ENCODE data around the gene XKR8. TPM values are rescaled to one million over a fixed set of nuclear protein-coding genes. Genes with fewer than 3 reads are reported as not detected.
A peak's percentile ranks its signal among the peaks of the same experiment; 100 is the strongest.

Gene XKR8
- total RNA-seq, 2 experiments from 2014 or later = 4.1 to 4.4 TPM

DNA sequence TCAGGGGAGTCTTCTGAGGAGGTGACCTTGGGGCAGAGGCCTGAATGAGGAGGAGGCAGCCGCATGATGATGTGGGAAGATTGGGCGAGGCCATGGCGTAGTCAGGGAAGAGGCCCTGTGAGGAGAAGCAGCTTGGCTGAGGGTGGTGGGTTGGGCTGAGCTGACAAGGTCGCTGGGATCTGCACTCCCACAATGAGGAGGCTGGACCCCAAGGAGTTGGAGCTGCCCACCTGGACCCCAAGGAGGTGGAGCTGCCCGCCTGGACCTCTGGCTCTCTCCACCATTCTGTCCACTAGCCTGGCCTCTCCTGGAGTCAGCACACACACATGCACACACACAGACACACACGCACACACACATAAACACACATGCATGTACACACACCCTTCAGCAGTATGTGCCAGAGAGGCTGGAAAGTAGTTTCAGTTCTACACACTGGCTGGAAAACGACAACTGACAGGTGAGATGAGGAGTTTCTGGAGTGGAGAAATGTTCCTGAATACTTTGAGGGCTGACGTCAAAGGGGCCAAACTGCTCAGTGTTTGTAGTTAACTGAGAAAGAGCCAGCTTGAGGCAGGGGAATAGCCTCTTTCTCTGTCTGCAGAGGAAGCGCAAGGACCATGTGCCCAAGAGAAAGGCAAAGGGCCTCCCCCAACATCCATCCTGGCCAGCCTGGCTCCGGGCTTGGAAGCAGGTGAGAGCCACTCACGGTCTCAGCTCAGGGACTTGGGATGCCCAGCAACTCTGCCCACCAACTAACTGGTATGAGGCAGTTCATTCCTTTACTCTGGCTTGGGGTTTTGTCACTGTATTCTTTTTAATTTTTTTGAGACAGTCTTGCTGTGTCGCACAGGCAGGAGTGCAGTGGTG is 17.9 kb upstream of the XKR8 start:
- Mint-ChIP-seq H3K27me3 (no peaks in the 10 kb centered on the region), H3K4me1 (peaks cover 18% of the 10 kb centered on the region), H3K27ac (no peak overlapping the region), H3K4me3 (no peak overlapping the region), H3K36me3 (no peaks in the 10 kb centered on the region), H3K9me3 (no peaks in the 10 kb centered on the region)
- DNase-seq = no peak

- H3K27ac Mint-ChIP-seq = no peak overlapping the region
- no peak for DNase-seq
- H3K9me3 Mint-ChIP-seq = no peaks in the 10 kb centered on the region
- no peak overlapping the region for H3K4me3 Mint-ChIP-seq
- peaks cover 14% of the 10 kb centered on the region for H3K4me1 Mint-ChIP-seq
- H3K36me3 Mint-ChIP-seq = no peaks in the 10 kb centered on the region
- no peaks in the 10 kb centered on the region for H3K27me3 Mint-ChIP-seq
Observed at GRCh38 chr1:27945020-27945419, 14.8 kb upstream of the XKR8 start.

DNA sequence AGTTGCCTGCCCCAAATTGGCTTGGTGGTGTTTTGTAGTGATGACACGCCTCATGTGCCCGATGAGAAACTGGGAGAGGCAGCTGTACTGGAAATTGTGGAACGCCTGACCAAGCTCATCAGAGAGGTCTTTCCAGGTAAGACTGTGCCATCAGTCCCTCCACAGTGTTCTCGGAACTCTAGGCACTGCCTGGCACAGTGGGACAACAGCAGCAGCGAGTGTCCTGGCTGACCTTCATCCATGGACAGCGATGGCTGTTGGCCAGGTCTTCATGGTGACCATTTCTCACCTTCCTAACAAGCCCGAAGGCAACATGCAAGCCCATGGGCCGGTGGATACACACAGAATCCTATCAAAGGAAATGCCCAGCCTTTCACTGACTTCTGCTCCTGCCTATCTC is 10.7 kb upstream of the XKR8 start:
- H3K4me3 Mint-ChIP-seq = no peak overlapping the region
- no peaks in the 10 kb centered on the region for H3K9me3 Mint-ChIP-seq
- H3K27ac Mint-ChIP-seq = no peak overlapping the region
- H3K36me3 Mint-ChIP-seq = no peaks in the 10 kb centered on the region
- no peaks in the 10 kb centered on the region for H3K27me3 Mint-ChIP-seq
- H3K4me1 Mint-ChIP-seq = no peaks in the 10 kb centered on the region
- DNase-seq = no peak

GRCh38 chr1:27951396-27951795 is 8.4 kb upstream of the XKR8 start:
- no peak for DNase-seq
- H3K4me3 Mint-ChIP-seq = no peak overlapping the region
- no peaks in the 10 kb centered on the region for H3K36me3 Mint-ChIP-seq
- no peak overlapping the region for H3K27ac Mint-ChIP-seq
- no peaks in the 10 kb centered on the region for H3K27me3 Mint-ChIP-seq
- no peaks in the 10 kb centered on the region for H3K4me1 Mint-ChIP-seq
- no peaks in the 10 kb centered on the region for H3K9me3 Mint-ChIP-seq

DNA sequence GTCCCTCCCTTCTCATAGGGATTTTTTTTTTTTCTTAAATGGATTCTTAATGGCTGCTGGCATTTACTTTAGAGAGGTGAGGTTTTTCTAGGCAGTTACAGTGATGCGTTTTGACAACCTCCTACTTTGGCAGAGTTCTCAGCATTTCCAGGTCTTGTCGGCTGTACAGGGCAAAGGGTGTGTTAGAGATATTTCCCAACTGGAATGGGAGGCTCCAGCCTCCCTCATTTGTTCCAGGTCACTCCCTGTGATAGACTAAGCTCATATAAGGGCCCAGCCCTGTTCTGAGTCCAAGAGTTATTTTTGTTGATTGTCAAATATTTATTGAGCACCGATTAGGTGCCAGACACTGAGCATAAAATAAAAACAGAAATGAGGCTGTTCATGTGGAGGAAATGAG is 7.6 kb upstream of the XKR8 start:
- Mint-ChIP-seq H3K9me3 (no peaks in the 10 kb centered on the region), H3K27ac (no peak overlapping the region), H3K36me3 (no peaks in the 10 kb centered on the region), H3K4me1 (no peaks in the 10 kb centered on the region), H3K4me3 (no peak overlapping the region), H3K27me3 (no peaks in the 10 kb centered on the region)
- no peak for DNase-seq

- Mint-ChIP-seq H3K27ac (no peak overlapping the region), H3K27me3 (no peaks in the 10 kb centered on the region), H3K9me3 (no peaks in the 10 kb centered on the region), H3K4me3 (no peak overlapping the region), H3K36me3 (no peaks in the 10 kb centered on the region), H3K4me1 (no peaks in the 10 kb centered on the region)
- DNase-seq = no peak
Observed at GRCh38 chr1:27954186-27954585, 5.6 kb upstream of the XKR8 start.

GRCh38 chr1:27955076-27955475 is 4.7 kb upstream of the XKR8 start:
- Mint-ChIP-seq H3K4me3 (no peak overlapping the region), H3K27ac (no peak overlapping the region), H3K9me3 (no peaks in the 10 kb centered on the region), H3K27me3 (no peaks in the 10 kb centered on the region), H3K36me3 (no peaks in the 10 kb centered on the region), H3K4me1 (no peaks in the 10 kb centered on the region)
- DNase-seq = no peak

DNA sequence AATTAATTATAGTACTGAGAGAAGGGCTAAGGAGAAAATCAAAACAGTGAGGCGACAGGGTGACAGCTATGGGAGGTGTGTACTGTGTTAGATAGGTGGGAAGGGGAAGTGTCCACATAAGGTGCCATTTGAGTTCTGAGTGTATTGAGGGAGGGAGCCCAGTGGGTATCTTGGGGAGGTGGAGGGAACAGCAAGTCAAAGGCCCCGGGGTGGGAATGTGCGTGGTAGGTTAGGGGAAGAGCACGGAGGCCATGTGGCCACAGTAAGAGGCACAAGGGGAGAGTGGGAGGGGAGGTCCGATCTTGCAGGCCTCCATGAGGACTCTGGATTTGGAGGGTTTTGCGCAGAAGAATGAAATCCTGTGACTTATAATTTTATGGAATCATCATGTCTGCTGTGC is 3.0 kb upstream of the XKR8 start:
- Mint-ChIP-seq H3K36me3 (no peaks in the 10 kb centered on the region), H3K9me3 (no peaks in the 10 kb centered on the region), H3K27ac (no peak overlapping the region), H3K4me3 (no peak overlapping the region), H3K27me3 (no peaks in the 10 kb centered on the region), H3K4me1 (peaks cover 11% of the 10 kb centered on the region)
- no peak for DNase-seq

DNA sequence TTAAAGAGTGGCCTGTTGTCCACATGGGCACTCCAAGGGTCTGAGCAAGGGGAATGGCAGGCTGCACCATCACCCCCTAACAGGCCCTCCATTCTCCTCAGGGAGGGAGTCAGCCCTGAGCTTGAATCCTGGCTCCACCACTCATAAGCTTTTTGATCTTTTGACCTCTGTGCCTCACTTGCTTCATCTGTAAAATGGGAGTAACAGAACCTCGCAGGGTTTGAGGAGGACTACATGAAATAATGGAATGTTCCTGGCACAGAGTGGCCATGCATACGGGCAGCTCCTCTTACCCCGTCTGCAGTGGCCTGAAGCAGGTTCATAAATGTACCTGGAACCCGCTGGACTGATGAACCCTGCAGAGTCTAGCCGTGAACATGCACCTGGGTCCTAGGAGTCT is 2.1 kb upstream of the XKR8 start:
- Mint-ChIP-seq H3K4me3 (no peak overlapping the region), H3K27ac (no peak overlapping the region), H3K36me3 (no peaks in the 10 kb centered on the region), H3K27me3 (no peaks in the 10 kb centered on the region), H3K4me1 (peaks cover 15% of the 10 kb centered on the region), H3K9me3 (no peaks in the 10 kb centered on the region)
- no peak for DNase-seq

- no peaks in the 10 kb centered on the region for H3K27me3 Mint-ChIP-seq
- H3K4me3 Mint-ChIP-seq = no peak overlapping the region
Observed at GRCh38 chr1:27958513-27958912, 1.3 kb upstream of the XKR8 start.

GRCh38 chr1:27960762-27961645 is 1.2 kb downstream of the XKR8 start:
- Mint-ChIP-seq H3K36me3 (no peaks in the 10 kb centered on the region), H3K9me3 (no peaks in the 10 kb centered on the region), H3K4me3 (peak overlapping the region; percentile 75), H3K4me1 (peaks cover 15% of the 10 kb centered on the region), H3K27me3 (no peaks in the 10 kb centered on the region), H3K27ac (peak overlapping the region; percentile 38)
- DNase-seq = no peak

More at GRCh38 chr1:27958513-27958912, 1.3 kb upstream of the XKR8 start:
- no peak for DNase-seq
- no peaks in the 10 kb centered on the region for H3K36me3 Mint-ChIP-seq
- peaks cover 15% of the 10 kb centered on the region for H3K4me1 Mint-ChIP-seq
- H3K27ac Mint-ChIP-seq = no peak overlapping the region
- H3K9me3 Mint-ChIP-seq = no peaks in the 10 kb centered on the region

DNA sequence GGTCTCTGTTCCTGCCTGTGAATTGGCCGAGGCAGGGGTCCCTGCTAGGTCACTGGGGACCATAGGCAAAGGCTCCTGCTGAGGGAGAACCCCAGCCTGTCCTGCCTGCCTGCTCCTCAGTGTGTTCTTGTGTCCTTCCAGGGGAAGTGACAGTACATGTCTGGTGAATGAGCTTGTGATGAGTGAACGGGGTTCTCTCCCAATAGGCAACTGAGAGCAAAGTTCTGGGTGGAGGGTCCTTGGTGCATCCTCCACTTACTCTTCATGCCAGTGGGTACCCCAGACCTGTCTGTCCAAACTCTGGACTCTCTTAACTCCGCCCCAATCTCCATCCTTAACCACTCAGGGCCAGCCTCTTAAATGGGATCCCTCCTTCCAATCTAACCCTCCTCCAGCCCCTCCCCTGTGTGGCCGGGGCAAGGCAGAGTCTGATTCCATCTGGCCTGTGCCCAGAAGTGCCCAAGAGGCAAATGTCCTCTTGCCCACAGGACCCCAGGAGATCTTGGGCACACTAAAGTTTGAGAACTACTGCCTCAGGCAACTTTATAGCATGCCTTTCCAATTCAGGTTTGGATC is 2.0 kb downstream of the XKR8 start:
- no peak for DNase-seq
- H3K36me3 Mint-ChIP-seq = peaks cover 3% of the 10 kb centered on the region
- H3K27ac Mint-ChIP-seq = peak overlapping the region; percentile 38
- H3K4me3 Mint-ChIP-seq = peak overlapping the region; percentile 18
- no peaks in the 10 kb centered on the region for H3K9me3 Mint-ChIP-seq
- peaks cover 15% of the 10 kb centered on the region for H3K4me1 Mint-ChIP-seq
- H3K27me3 Mint-ChIP-seq = no peaks in the 10 kb centered on the region

DNA sequence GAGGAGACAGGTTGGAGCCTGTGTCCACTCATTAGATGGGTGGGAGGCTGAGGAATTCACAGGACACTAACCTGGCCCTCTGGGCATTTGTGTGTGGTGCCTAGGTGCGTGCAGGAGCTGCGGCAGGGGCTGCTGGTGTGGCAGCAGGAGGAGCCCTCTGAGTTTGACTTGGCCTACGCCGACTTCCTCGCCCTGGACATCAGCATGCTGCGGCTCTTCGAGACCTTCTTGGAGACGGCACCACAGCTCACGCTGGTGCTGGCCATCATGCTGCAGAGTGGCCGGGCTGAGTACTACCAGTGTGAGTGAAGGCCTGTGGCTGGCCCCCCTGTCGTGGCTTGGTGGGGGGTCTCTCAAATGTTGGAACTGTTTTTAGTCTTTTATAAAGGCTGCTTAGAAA is 3.6 kb downstream of the XKR8 start:
- H3K27me3 Mint-ChIP-seq = no peaks in the 10 kb centered on the region
- H3K4me1 Mint-ChIP-seq = peaks cover 18% of the 10 kb centered on the region
- H3K4me3 Mint-ChIP-seq = no peak overlapping the region
- DNase-seq = no peak
- H3K9me3 Mint-ChIP-seq = no peaks in the 10 kb centered on the region
- H3K36me3 Mint-ChIP-seq = peaks cover 8% of the 10 kb centered on the region
- H3K27ac Mint-ChIP-seq = peak overlapping the region; percentile 16

DNA sequence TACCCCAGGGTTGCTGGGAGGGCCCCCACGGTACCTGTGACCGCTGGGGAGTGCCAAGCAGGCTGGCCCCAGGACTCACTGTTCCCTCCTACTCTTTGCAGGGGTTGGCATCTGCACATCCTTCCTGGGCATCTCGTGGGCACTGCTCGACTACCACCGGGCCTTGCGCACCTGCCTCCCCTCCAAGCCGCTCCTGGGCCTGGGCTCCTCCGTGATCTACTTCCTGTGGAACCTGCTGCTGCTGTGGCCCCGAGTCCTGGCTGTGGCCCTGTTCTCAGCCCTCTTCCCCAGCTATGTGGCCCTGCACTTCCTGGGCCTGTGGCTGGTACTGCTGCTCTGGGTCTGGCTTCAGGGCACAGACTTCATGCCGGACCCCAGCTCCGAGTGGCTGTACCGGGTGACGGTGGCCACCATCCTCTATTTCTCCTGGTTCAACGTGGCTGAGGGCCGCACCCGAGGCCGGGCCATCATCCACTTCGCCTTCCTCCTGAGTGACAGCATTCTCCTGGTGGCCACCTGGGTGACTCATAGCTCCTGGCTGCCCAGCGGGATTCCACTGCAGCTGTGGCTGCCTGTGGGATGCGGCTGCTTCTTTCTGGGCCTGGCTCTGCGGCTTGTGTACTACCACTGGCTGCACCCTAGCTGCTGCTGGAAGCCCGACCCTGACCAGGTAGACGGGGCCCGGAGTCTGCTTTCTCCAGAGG is 6.8 kb downstream of the XKR8 start:
- Mint-ChIP-seq H3K4me3 (no peak overlapping the region), H3K36me3 (peaks cover 10% of the 10 kb centered on the region), H3K27me3 (no peaks in the 10 kb centered on the region), H3K9me3 (no peaks in the 10 kb centered on the region), H3K27ac (no peak overlapping the region), H3K4me1 (peaks cover 23% of the 10 kb centered on the region)
- no peak for DNase-seq

Data from activated naive CD8-positive, alpha-beta T cell treated with anti-CD3 and anti-CD28 coated beads for 36 hours (primary cell).